Memory B cell (primary cell): ENCODE data around the gene MCTP2.
A peak's percentile ranks its signal among the peaks of the same experiment; 100 is the strongest.

Source experiments
- ATAC-seq: fragments of 150-1000 bp; cut with Tn5 transposase; 2 replicates; pipeline ENCODE4 v1.10.0; 2021; ENCODE audit warnings: low read depth, mild to moderate bottlenecking, moderate library complexity
- DNase-seq, 2 donors: peaks; one replicate each; pipeline ENCODE4 v3.0.0; 2022; ENCODE audit warnings: low spot score in 2 of 2
- H3K27ac Mint-ChIP-seq: one replicate; pipeline ENCODE4 v1.8.0; 2022; ENCODE audit warnings: mild to moderate bottlenecking, moderate library complexity, mixed read lengths
- H3K27me3 Mint-ChIP-seq: one replicate; pipeline ENCODE4 v1.8.0; 2022; ENCODE audit warnings: mixed read lengths
- H3K36me3 Mint-ChIP-seq: one replicate; pipeline ENCODE4 v1.8.0; 2022; ENCODE audit warnings: mild to moderate bottlenecking, mixed read lengths
- H3K4me1 Mint-ChIP-seq: one replicate; pipeline ENCODE4 v1.8.0; 2022; ENCODE audit warnings: mixed read lengths
- H3K4me3 Mint-ChIP-seq: one replicate; pipeline ENCODE4 v1.8.0; 2022; ENCODE audit warnings: mild to moderate bottlenecking, moderate library complexity, mixed read lengths
- H3K9me3 Mint-ChIP-seq: one replicate; pipeline ENCODE4 v1.8.0; 2022; ENCODE audit warnings: mixed read lengths

The MCTP2 gene

GRCh38 chr15:94380798-94381197, 149.4 kb downstream of the MCTP2 start:
- Mint-ChIP-seq H3K9me3 (no peaks in the 10 kb centered on the region), H3K27me3 (no peaks in the 10 kb centered on the region), H3K4me1 (peaks cover 11% of the 10 kb centered on the region), H3K4me3 (no peak overlapping the region), H3K27ac (no peak overlapping the region), H3K36me3 (peaks cover 11% of the 10 kb centered on the region)
- ATAC-seq, result no peak
- DNase-seq, result no peak

DNA sequence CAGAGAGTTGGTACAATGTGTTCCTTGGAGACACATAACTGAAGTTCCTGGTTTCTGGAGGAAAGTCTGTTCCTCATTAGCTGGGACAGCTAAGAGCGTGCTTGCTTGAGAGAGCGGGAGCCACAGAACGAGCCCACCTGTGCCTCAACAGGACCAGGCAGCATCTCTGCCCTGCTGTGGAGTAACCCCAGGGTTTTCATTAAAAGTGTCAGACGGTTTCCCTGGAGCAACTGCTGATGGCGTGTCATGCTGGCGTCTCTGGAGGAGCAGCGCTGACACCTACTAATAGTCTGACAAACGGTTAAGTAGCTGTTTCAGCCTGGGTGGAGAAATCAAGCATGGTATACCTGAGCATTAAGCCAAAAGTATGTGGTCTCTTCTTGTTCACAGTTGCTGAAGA, 150.0 kb downstream of the MCTP2 start:
- Mint-ChIP-seq H3K9me3 (no peaks in the 10 kb centered on the region), H3K27ac (peak overlapping the region; percentile 77), H3K27me3 (no peaks in the 10 kb centered on the region), H3K36me3 (peaks cover 11% of the 10 kb centered on the region), H3K4me3 (no peak overlapping the region), H3K4me1 (peaks cover 11% of the 10 kb centered on the region)
- DNase-seq (no peak), ATAC-seq (no peak)

DNA sequence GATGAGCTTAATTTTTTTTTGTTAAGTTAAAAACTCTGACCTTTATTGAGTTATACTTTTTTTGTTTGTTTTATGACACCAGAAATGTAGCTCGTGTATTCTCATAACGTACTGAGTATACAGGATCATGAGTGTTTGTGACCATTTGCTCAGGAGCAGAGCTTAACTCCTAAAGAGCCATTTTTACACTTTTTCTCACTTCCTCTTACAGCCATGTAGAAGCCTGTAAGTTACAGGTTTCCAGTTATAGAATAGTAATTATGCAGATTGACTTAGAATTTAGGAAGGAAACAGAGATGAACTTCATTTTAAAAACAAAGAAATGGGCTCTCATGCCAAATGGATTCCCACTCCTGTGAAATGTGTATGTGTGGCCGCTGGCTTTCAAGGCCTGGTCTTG, 151.7 kb downstream of the MCTP2 start:
- Mint-ChIP-seq H3K36me3 (peaks cover 8% of the 10 kb centered on the region), H3K27me3 (no peaks in the 10 kb centered on the region), H3K4me3 (no peak overlapping the region), H3K9me3 (no peaks in the 10 kb centered on the region), H3K27ac (peak overlapping the region; percentile 77), H3K4me1 (peaks cover 22% of the 10 kb centered on the region)
- DNase-seq, result no peak
- ATAC-seq, result peak; percentile 52

GRCh38 chr15:94383706-94384105, 152.3 kb downstream of the MCTP2 start:
- H3K27me3 Mint-ChIP-seq, result no peaks in the 10 kb centered on the region
- H3K4me3 Mint-ChIP-seq, result no peak overlapping the region
- peak overlapping the region; percentile 77 for H3K27ac Mint-ChIP-seq

DNA sequence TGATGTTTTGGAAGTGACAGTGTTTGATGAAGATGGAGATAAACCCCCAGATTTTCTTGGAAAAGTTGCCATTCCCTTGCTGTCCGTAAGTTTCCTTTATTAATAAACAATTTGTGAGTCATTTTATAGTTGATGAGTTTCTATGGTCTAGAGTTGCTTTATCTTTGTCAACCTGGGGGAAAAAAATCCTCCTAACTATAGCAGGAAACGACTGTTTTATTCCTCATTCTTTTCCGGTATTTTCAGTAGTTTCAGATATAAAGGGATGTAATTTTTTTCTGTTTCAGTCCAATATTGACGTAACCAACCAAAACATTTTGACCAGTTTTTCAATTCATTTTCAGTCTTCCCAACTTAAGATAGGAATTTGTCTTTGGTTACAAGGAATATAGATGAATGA, 154.1 kb downstream of the MCTP2 start:
- DNase-seq (no peak), ATAC-seq (no peak)
- H3K36me3 Mint-ChIP-seq, result peaks cover 12% of the 10 kb centered on the region
- H3K27me3 Mint-ChIP-seq, result no peaks in the 10 kb centered on the region
- H3K4me1 Mint-ChIP-seq, result peaks cover 22% of the 10 kb centered on the region
- no peak overlapping the region for H3K4me3 Mint-ChIP-seq
- no peaks in the 10 kb centered on the region for H3K9me3 Mint-ChIP-seq
- no peak overlapping the region for H3K27ac Mint-ChIP-seq

More at GRCh38 chr15:94383706-94384105, 152.3 kb downstream of the MCTP2 start:
- ATAC-seq (no peak), DNase-seq (no peak)
- Mint-ChIP-seq H3K9me3 (no peaks in the 10 kb centered on the region), H3K36me3 (peaks cover 7% of the 10 kb centered on the region), H3K4me1 (peaks cover 22% of the 10 kb centered on the region)

GRCh38 chr15:94386351-94386750, 155.0 kb downstream of the MCTP2 start:
- H3K4me3 Mint-ChIP-seq, result no peak overlapping the region
- no peaks in the 10 kb centered on the region for H3K27me3 Mint-ChIP-seq
- DNase-seq (no peak), ATAC-seq (no peak)
- no peak overlapping the region for H3K27ac Mint-ChIP-seq
- peaks cover 13% of the 10 kb centered on the region for H3K36me3 Mint-ChIP-seq
- H3K9me3 Mint-ChIP-seq, result no peaks in the 10 kb centered on the region
- H3K4me1 Mint-ChIP-seq, result peaks cover 22% of the 10 kb centered on the region

GRCh38 chr15:94387442-94387841, 156.1 kb downstream of the MCTP2 start:
- Mint-ChIP-seq H3K36me3 (peaks cover 14% of the 10 kb centered on the region), H3K27me3 (no peaks in the 10 kb centered on the region), H3K27ac (peak overlapping the region; percentile 12), H3K4me1 (peaks cover 20% of the 10 kb centered on the region), H3K9me3 (no peaks in the 10 kb centered on the region), H3K4me3 (peak overlapping the region; percentile 56)
- ATAC-seq (no peak), DNase-seq (no peak)

DNA sequence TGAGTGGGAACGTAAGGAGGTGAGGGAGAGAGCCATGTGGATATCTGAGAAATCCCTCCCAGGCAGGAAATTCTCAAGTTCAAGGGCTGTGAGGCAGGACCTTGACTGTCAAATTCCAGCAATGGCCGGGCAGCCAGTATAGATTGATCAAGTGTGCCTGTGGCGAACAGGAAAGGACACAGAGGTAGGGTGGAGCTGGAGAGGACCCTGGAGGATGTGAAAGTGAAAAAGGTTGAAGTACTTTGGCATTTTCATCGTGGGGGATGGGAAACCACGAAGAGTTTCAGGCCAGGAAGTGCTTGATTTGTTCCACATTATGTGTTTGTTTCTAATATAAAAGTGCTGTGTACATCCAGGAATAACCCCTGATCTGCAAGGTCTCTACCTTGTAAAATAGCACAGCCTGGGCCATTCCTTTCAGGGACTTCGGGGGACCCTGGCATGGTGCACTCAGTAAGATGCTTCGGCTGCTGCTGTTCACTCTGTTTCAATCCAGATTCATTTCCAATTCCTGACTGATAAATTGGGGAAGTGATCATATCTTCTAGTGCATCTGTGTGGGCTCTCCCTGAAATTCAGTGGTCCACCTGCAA, 156.6 kb downstream of the MCTP2 start:
- Mint-ChIP-seq H3K4me3 (peak overlapping the region; percentile 56), H3K36me3 (peaks cover 14% of the 10 kb centered on the region), H3K9me3 (no peaks in the 10 kb centered on the region), H3K27me3 (no peaks in the 10 kb centered on the region), H3K27ac (peak overlapping the region; percentile 12), H3K4me1 (peaks cover 16% of the 10 kb centered on the region)
- peak in 1 of 2 donors; percentile 5 for DNase-seq
- peak; percentile 83 for ATAC-seq

DNA sequence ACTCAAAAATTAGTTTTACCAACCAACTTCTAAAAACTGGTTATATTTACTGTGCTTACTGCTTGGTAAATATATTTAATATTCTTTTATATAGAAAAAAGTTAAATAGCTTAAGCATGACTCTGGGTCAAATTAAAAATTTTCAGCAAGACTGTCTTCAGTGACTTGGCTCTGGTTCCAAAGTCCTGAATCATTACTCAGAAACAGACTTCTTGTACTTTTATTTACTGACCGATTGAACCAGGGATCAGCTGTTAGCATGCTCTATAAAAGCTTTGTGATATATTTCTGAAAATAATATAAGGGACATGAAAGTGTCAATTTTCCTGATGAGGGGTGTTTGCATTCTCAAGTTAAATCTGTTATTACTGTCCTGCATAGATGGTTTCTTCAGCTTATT, 164.3 kb downstream of the MCTP2 start:
- Mint-ChIP-seq H3K36me3 (peaks cover 21% of the 10 kb centered on the region), H3K9me3 (no peaks in the 10 kb centered on the region), H3K27me3 (no peaks in the 10 kb centered on the region), H3K4me1 (no peaks in the 10 kb centered on the region), H3K4me3 (no peak overlapping the region), H3K27ac (no peak overlapping the region)
- ATAC-seq, result no peak
- DNase-seq, result no peak

DNA sequence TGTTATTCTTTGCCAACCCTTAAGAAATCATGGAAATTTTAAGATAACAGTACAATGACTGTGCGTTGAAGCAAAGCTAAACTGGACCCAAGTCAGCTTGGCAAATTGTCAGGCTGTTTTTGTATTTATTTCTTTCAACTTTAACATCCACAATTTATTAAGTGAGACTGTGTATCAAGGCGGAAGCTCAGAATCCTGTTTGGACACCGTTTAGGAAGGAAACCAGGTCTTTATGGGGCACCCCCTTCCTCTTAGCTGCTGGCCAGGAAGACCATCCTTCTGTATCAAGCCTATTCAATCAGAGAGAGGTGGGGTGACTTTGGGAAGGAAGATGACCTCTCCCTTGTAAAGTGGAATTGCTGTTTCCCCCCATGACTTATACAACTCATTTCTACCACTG, 166.0 kb downstream of the MCTP2 start:
- Mint-ChIP-seq H3K36me3 (peaks cover 21% of the 10 kb centered on the region), H3K4me1 (no peaks in the 10 kb centered on the region), H3K9me3 (no peaks in the 10 kb centered on the region), H3K4me3 (no peak overlapping the region), H3K27ac (no peak overlapping the region), H3K27me3 (no peaks in the 10 kb centered on the region)
- DNase-seq, result no peak
- no peak for ATAC-seq

- no peaks in the 10 kb centered on the region for H3K4me1 Mint-ChIP-seq
- H3K27ac Mint-ChIP-seq, result peak overlapping the region; percentile 8
- H3K9me3 Mint-ChIP-seq, result no peaks in the 10 kb centered on the region
- no peaks in the 10 kb centered on the region for H3K27me3 Mint-ChIP-seq
- H3K36me3 Mint-ChIP-seq, result peaks cover 21% of the 10 kb centered on the region
- ATAC-seq, result no peak
- no peak overlapping the region for H3K4me3 Mint-ChIP-seq
- DNase-seq, result no peak
Observed at GRCh38 chr15:94398001-94398400, 166.6 kb downstream of the MCTP2 start.

DNA sequence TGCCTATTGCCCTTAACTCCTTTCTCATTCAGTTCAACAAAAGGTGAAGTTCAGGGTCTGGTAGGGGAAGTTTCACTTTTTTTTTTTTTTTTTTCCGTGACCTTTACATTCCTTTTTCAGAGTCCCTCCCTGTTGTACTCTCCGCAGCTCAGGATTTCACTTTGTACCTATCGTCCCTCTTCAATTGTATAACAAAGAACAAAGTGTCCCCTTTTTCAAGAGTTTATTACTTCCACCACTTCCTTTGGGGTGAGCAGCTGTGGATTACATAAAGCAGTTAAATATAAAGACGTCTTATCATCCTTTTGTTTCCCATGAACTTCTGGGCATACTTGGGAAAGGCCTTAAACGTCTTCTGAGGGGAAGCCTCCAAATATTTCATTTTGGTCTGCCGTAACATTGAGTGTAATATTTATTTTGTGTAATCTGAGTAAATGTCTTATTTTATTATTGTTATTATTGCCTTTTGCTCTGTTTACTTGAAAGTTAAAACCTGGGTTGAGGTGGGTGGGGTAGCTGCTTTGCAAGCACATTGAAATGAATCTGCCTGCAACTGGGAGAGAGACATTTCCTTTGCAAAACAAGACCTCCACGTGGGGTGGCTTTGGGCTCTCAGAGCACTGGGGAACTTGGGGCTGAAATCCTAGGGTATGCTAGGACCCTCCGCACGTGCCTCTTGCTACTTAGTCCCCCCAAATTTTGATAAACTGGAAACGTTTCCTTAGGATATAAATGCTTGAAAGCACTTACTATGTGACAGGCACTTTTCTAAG, 169.4 kb downstream of the MCTP2 start:
- no peak overlapping the region for H3K4me3 Mint-ChIP-seq
- peaks cover 27% of the 10 kb centered on the region for H3K36me3 Mint-ChIP-seq
- H3K4me1 Mint-ChIP-seq, result no peaks in the 10 kb centered on the region
- no peaks in the 10 kb centered on the region for H3K9me3 Mint-ChIP-seq
- no peak for DNase-seq
- H3K27ac Mint-ChIP-seq, result no peak overlapping the region
- H3K27me3 Mint-ChIP-seq, result no peaks in the 10 kb centered on the region
- ATAC-seq, result no peak

GRCh38 chr15:94403331-94403730, 172.0 kb downstream of the MCTP2 start:
- H3K36me3 Mint-ChIP-seq, result peaks cover 27% of the 10 kb centered on the region
- DNase-seq (no peak), ATAC-seq (no peak)
- no peak overlapping the region for H3K4me3 Mint-ChIP-seq
- H3K27me3 Mint-ChIP-seq, result no peaks in the 10 kb centered on the region
- no peak overlapping the region for H3K27ac Mint-ChIP-seq
- H3K4me1 Mint-ChIP-seq, result no peaks in the 10 kb centered on the region
- H3K9me3 Mint-ChIP-seq, result no peaks in the 10 kb centered on the region

DNA sequence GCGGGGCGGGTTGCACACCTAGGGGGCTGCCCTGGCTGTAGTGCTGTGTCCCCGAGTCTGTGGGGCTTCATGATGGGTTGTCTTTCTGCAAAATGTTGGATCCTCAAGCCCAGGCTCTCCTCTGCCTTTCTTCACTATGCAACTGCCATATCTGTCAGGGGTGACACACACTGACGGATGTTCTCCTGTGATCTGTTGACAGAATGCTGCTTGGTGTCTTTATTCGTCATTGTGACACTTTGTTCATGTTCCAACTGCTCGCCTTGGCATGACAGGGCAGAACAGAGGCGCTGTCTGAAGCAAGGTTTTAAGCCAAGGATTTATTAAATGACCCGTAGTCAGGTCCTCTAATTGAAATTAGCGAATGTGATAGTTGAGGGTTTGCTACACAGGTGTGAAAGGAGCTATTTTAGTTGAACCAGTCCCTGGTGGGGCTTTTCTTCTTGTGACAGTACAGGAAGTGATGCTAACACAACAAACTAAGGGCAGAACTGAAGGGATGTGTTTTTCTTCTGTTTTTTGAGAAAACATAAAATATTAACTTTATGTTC, 173.4 kb downstream of the MCTP2 start:
- DNase-seq (no peak), ATAC-seq (no peak)
- H3K4me3 Mint-ChIP-seq, result no peak overlapping the region
- no peaks in the 10 kb centered on the region for H3K4me1 Mint-ChIP-seq
- peaks cover 31% of the 10 kb centered on the region for H3K36me3 Mint-ChIP-seq
- H3K27ac Mint-ChIP-seq, result no peak overlapping the region
- H3K27me3 Mint-ChIP-seq, result no peaks in the 10 kb centered on the region
- no peaks in the 10 kb centered on the region for H3K9me3 Mint-ChIP-seq
